Measurements from ENCODE around the gene CCDC192. TPM values are rescaled to one million over a fixed set of nuclear protein-coding genes. Genes with fewer than 3 reads are reported as not detected.

The CCDC192 gene
- total RNA-seq, 1 donor from 2014 or later, result not detected

DNA sequence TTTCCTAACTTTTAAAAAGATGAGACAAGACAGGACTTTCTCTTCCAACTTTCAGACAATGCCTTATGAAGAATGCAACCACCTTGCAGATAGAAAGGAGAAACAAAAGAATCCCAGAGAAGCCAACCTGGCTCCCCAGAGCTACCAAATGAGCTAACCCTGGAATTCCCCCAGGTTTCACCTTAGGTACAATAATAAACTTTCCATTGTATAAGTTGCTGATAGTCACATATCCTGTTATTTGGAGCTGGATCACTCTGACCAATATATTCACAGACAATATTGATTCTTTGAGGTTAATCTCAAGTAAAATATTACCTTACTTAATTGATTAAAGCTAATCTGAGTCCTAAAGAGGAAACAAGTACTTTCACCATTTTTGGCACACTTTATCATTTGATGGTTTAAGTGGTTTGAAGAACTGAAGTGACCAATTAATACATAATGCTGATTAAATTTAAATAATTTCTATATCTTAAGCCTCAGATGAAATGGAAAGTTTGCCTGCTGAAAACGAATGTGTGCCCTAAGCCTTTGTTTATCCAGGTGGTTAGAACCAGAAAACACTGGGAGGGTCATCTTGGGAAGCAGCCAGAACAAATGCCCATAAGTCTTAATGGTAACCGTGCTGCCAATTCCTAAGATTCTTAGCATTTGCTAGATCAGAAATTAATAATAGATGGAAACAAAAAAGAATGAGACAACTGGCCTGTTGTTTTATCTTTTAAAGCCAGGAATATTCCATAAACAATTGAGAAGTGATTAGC lies 220.8 kb downstream of the CCDC192 start:
- Histone ChIP-seq H3K4me3 (no peak overlapping the region), H3K9me3 (replicated peaks) (no peaks in the 10 kb centered on the region), H3K36me3 (no peaks in the 10 kb centered on the region), H3K27ac (replicated peaks) (no peak overlapping the region), H3K4me1 (no peaks in the 10 kb centered on the region), H3K27me3 (ENCODE audit: low read depth) (no peaks in the 10 kb centered on the region)
- DNase-seq, result no peak
- intact Hi-C loops (cut with micrococcal nuclease), result no loop called here
- TF ChIP-seq, protein P1, sequence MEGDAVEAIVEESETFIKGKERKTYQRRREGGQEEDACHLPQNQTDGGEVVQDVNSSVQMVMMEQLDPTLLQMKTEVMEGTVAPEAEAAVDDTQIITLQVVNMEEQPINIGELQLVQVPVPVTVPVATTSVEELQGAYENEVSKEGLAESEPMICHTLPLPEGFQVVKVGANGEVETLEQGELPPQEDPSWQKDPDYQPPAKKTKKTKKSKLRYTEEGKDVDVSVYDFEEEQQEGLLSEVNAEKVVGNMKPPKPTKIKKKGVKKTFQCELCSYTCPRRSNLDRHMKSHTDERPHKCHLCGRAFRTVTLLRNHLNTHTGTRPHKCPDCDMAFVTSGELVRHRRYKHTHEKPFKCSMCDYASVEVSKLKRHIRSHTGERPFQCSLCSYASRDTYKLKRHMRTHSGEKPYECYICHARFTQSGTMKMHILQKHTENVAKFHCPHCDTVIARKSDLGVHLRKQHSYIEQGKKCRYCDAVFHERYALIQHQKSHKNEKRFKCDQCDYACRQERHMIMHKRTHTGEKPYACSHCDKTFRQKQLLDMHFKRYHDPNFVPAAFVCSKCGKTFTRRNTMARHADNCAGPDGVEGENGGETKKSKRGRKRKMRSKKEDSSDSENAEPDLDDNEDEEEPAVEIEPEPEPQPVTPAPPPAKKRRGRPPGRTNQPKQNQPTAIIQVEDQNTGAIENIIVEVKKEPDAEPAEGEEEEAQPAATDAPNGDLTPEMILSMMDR (IDR thresholded peaks at IDR 0.05; ENCODE audit: borderline replicate concordance), result no peak

DNA sequence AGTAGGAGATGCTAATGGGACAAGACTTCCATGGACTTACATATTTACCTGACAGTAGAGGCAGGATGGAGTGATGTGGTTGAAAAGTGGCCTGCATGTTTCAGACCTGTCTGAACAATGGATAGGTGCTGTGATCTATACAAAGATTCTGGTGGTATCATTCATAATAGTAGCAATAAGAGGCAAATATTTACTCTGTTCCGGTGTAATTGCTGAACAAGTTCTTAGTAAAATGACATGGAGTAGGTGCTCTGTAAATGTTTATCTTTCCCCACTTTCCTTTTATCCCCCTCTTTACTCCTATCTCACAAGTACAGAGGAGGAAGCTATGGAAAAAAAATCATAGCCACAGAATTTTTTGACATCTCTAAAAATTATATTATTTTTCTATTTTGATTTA lies 221.4 kb downstream of the CCDC192 start:
- no peak overlapping the region for H3K4me3 ChIP-seq
- H3K27me3 ChIP-seq (ENCODE audit: low read depth), result no peaks in the 10 kb centered on the region
- DNase-seq, result no peak
- no peaks in the 10 kb centered on the region for H3K36me3 ChIP-seq
- intact Hi-C loops (cut with micrococcal nuclease), result no loop called here
- no peak overlapping the region for H3K27ac ChIP-seq (replicated peaks)
- H3K9me3 ChIP-seq (replicated peaks), result no peaks in the 10 kb centered on the region
- no peaks in the 10 kb centered on the region for H3K4me1 ChIP-seq
- TF ChIP-seq, protein P1 (IDR thresholded peaks at IDR 0.05; ENCODE audit: borderline replicate concordance), result no peak

DNA sequence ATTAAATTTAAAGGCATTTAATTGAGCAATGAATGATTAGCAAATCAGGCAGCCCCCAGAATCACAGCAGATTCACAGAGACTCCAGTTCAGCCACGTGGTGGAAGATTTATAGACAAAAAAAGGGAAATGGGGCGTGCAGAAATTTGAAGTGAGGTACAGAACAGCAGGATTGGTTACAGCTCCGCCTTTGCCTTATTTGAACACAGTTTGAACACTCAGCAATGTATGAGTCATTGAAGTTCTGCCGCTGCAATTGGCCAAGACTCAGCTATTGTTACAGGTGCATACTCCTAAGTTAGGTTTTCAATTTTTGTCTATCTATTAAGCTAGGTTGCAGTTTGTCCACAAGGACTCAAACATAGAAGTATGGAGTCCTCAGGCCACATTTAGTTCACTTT lies 222.7 kb downstream of the CCDC192 start:
- Histone ChIP-seq H3K27ac (replicated peaks) (no peak overlapping the region), H3K27me3 (ENCODE audit: low read depth) (no peaks in the 10 kb centered on the region), H3K36me3 (no peaks in the 10 kb centered on the region), H3K4me3 (no peak overlapping the region), H3K9me3 (replicated peaks) (no peaks in the 10 kb centered on the region), H3K4me1 (peaks cover 7% of the 10 kb centered on the region)
- no peak for DNase-seq
- intact Hi-C loops (cut with micrococcal nuclease), result no loop called here
- TF ChIP-seq, protein P1 (IDR thresholded peaks at IDR 0.05; ENCODE audit: borderline replicate concordance), result no peak

DNA sequence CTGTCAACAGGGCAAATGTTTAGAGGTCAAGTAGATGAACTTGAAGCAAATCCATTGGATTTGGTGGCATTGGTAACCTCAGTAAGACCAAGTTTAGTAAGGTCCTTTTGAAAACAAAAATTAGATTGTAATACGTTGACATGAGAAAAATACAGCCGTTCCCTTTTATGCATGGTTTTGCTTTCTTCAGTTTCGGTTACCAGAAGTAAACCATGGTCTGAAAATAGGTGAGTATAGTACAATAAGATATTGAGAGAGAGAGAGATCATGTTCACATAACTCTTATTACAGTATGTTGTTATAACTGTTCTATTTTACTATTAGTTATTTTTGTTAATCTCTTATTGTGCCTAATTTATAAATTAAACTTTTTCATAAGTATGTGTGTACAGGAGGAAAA lies 223.8 kb downstream of the CCDC192 start:
- H3K4me1 ChIP-seq, result peaks cover 7% of the 10 kb centered on the region
- no peaks in the 10 kb centered on the region for H3K36me3 ChIP-seq
- no peak for DNase-seq
- no peak overlapping the region for H3K4me3 ChIP-seq
- TF ChIP-seq, protein P1 (IDR thresholded peaks at IDR 0.05; ENCODE audit: borderline replicate concordance), result no peak
- H3K9me3 ChIP-seq (replicated peaks), result no peaks in the 10 kb centered on the region
- H3K27ac ChIP-seq (replicated peaks), result no peak overlapping the region
- no peaks in the 10 kb centered on the region for H3K27me3 ChIP-seq (ENCODE audit: low read depth)
- intact Hi-C loops (cut with micrococcal nuclease), result no loop called here

DNA sequence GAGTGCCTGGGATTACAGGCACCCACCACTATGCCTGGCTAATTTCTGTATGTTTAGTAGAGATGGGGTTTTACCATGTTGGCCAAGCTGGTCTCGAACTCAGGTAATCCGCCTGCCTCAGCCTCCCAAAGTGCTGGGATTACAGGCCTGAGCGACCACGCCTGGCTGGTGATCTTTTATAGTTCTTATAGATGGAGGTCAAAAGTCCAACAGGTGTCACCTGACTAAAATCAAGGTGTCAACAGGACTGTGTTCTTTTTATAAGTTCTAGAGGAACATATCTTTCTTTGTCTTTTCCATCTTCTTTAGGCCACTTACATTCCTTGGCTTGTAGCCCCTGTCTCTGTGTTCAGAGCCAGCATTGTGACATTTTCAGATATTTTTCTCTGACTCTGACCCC lies 224.9 kb downstream of the CCDC192 start:
- H3K4me3 ChIP-seq, result no peak overlapping the region
- H3K9me3 ChIP-seq (replicated peaks), result no peaks in the 10 kb centered on the region
- H3K4me1 ChIP-seq, result peaks cover 7% of the 10 kb centered on the region
- no peak for DNase-seq
- no peaks in the 10 kb centered on the region for H3K27me3 ChIP-seq (ENCODE audit: low read depth)
- no peaks in the 10 kb centered on the region for H3K36me3 ChIP-seq
- intact Hi-C loops (cut with micrococcal nuclease), result no loop called here
- TF ChIP-seq, protein P1 (IDR thresholded peaks at IDR 0.05; ENCODE audit: borderline replicate concordance), result no peak
- H3K27ac ChIP-seq (replicated peaks), result no peak overlapping the region
